Osteoblast (primary cell): Measurements from ENCODE around the gene PRM2. TPM values are rescaled to one million over a fixed set of nuclear protein-coding genes. Genes with fewer than 3 reads are reported as not detected.

ENCODE experiments used
- DNase-seq: peaks from one replicate; pipeline ENCODE4 v3.0.0; 2011; ENCODE audit warnings: low spot score, mixed read lengths; ENCODE audit not compliant: insufficient read length; ENCODE audit errors: missing footprints
- H2AFZ ChIP-seq: 2 replicates; pipeline ENCODE4 v1.6.0; 2011; ENCODE audit warnings: mild to moderate bottlenecking, low read length
- H3K27ac ChIP-seq: 2 replicates; pipeline ENCODE4 v1.5.1; 2011; ENCODE audit warnings: mild to moderate bottlenecking, low read depth, low read length, moderate library complexity
- H3K27me3 ChIP-seq: 2 replicates; pipeline ENCODE4 v1.6.0; 2012; ENCODE audit warnings: mild to moderate bottlenecking, control low read depth, inconsistent platforms, low read length, moderate library complexity; ENCODE audit not compliant: insufficient read depth
- H3K36me3 ChIP-seq: 2 replicates; pipeline ENCODE4 v1.5.1; 2011; ENCODE audit warnings: mild to moderate bottlenecking, low read length, control low read depth, moderate library complexity; ENCODE audit not compliant: insufficient read depth
- H3K4me1 ChIP-seq: 2 replicates; pipeline ENCODE4 v1.5.1; 2011; ENCODE audit warnings: mild to moderate bottlenecking, low read length, control low read depth, moderate library complexity; ENCODE audit not compliant: insufficient read depth
- H3K4me2 ChIP-seq: 2 replicates; pipeline ENCODE4 v1.6.0; 2011; ENCODE audit warnings: mild to moderate bottlenecking, low read length; ENCODE audit not compliant: insufficient read depth
- H3K4me3 ChIP-seq: fragments of 200-600 bp; sonication (generic); 3 replicates; pipeline ENCODE4 v1.5.1; 2012; ENCODE audit warnings: mild to moderate bottlenecking, low read length, inconsistent platforms; ENCODE audit not compliant: insufficient read depth
- H3K79me2 ChIP-seq: 2 replicates; pipeline ENCODE4 v1.6.0; 2012; ENCODE audit warnings: mild to moderate bottlenecking, low read length, control low read depth, inconsistent platforms; ENCODE audit not compliant: insufficient read depth
- H3K9me3 ChIP-seq: 2 replicates; pipeline ENCODE4 v1.5.1; 2011; ENCODE audit warnings: low read depth, low read length, control low read depth
- H4K20me1 ChIP-seq: 2 replicates; pipeline ENCODE4 v1.6.0; 2012; ENCODE audit warnings: mild to moderate bottlenecking, low read length, control low read depth; ENCODE audit not compliant: insufficient read depth
- CTCF ChIP-seq: IDR thresholded peaks from 2 replicates; pipeline ENCODE4 v1.5.1; 2011; ENCODE audit warnings: mild to moderate bottlenecking, low read depth, low read length, moderate library complexity; ENCODE audit errors: extremely low read depth
- total RNA-seq: library from RNA; depleted of rRNA; stranded (reverse); fragments of >200 nt; gene quantifications from 2 replicates; pipeline ENCODE4 v1.2.3, GENCODE V29; 2012

The PRM2 gene
- total RNA-seq, 1 donor, result not detected

- no peak for TF ChIP-seq CTCF
- no peaks in the 10 kb centered on the region for H3K79me2 ChIP-seq
- H3K9me3 ChIP-seq, result no peaks in the 10 kb centered on the region
- H3K27me3 ChIP-seq, result peaks cover 8% of the 10 kb centered on the region
- H3K4me1 ChIP-seq, result peaks cover 1% of the 10 kb centered on the region
- no peak overlapping the region for H3K4me3 ChIP-seq
- H3K36me3 ChIP-seq, result no peaks in the 10 kb centered on the region
- H3K4me2 ChIP-seq, result no peak overlapping the region
- H3K27ac ChIP-seq, result no peak overlapping the region
- H2AFZ ChIP-seq, result no peak overlapping the region
- no peak for DNase-seq
- no peaks in the 10 kb centered on the region for H4K20me1 ChIP-seq
These were observed 12.0 kb downstream of the PRM2 start for GRCh38 chr16:11264155-11264832.

- H3K4me2 ChIP-seq, result no peak overlapping the region
- no peaks in the 10 kb centered on the region for H3K9me3 ChIP-seq
- no peaks in the 10 kb centered on the region for H4K20me1 ChIP-seq
- H3K79me2 ChIP-seq, result no peaks in the 10 kb centered on the region
- no peak overlapping the region for H3K4me3 ChIP-seq
- peaks cover 7% of the 10 kb centered on the region for H3K4me1 ChIP-seq
- no peak for TF ChIP-seq CTCF
- peaks cover 8% of the 10 kb centered on the region for H3K27me3 ChIP-seq
- no peak for DNase-seq
- no peak overlapping the region for H3K27ac ChIP-seq
- no peaks in the 10 kb centered on the region for H3K36me3 ChIP-seq
- H2AFZ ChIP-seq, result no peak overlapping the region
These were observed 12.5 kb downstream of the PRM2 start for GRCh38 chr16:11263737-11264136.

DNA sequence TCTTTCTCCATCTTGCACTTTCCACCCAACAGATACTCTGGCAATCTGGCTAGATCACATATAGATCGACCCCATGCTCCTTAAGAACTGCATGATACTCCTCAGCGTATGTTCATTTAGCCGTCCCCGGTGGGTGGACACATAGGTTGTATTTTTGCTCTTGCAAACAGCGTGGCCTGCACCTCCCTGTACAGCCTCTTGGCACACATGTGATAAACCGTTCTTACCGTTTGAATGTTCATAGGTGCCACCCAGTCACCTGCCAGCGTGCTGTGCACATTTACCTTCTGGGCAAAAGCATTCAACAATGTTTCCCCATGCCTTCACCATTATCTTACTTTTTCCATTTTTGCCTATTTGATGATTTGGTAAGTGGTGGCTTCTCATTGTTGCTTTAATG is 13.4 kb downstream of the PRM2 start:
- no peaks in the 10 kb centered on the region for H4K20me1 ChIP-seq
- no peaks in the 10 kb centered on the region for H3K79me2 ChIP-seq
- H2AFZ ChIP-seq, result no peak overlapping the region
- peaks cover 10% of the 10 kb centered on the region for H3K4me1 ChIP-seq
- no peaks in the 10 kb centered on the region for H3K36me3 ChIP-seq
- H3K4me2 ChIP-seq, result no peak overlapping the region
- peaks cover 4% of the 10 kb centered on the region for H3K27me3 ChIP-seq
- no peak overlapping the region for H3K4me3 ChIP-seq
- no peak overlapping the region for H3K27ac ChIP-seq
- TF ChIP-seq CTCF, result no peak
- no peaks in the 10 kb centered on the region for H3K9me3 ChIP-seq
- peak; percentile 5 for DNase-seq

- Histone ChIP-seq H2AFZ (no peak overlapping the region), H3K4me1 (peaks cover 16% of the 10 kb centered on the region), H3K79me2 (no peaks in the 10 kb centered on the region), H3K27me3 (peaks cover 4% of the 10 kb centered on the region), H4K20me1 (no peaks in the 10 kb centered on the region), H3K4me2 (no peak overlapping the region), H3K27ac (no peak overlapping the region), H3K9me3 (no peaks in the 10 kb centered on the region), H3K4me3 (no peak overlapping the region), H3K36me3 (no peaks in the 10 kb centered on the region)
- DNase-seq, result no peak
- TF ChIP-seq CTCF, result no peak
These were observed 15.7 kb downstream of the PRM2 start for GRCh38 chr16:11260596-11260966.
